ENCODE data around the gene TLE6. TPM values are rescaled to one million over a fixed set of nuclear protein-coding genes. Genes with fewer than 3 reads are reported as not detected.
"Not testable (repeated sequence)": the region's sequence is repeated elsewhere in the genome, so short reads cannot be mapped to it uniquely, and the experiment has no call there.

The TLE6 gene
- total RNA-seq, 1 donor from 2014 or later: 3.6 TPM

DNA sequence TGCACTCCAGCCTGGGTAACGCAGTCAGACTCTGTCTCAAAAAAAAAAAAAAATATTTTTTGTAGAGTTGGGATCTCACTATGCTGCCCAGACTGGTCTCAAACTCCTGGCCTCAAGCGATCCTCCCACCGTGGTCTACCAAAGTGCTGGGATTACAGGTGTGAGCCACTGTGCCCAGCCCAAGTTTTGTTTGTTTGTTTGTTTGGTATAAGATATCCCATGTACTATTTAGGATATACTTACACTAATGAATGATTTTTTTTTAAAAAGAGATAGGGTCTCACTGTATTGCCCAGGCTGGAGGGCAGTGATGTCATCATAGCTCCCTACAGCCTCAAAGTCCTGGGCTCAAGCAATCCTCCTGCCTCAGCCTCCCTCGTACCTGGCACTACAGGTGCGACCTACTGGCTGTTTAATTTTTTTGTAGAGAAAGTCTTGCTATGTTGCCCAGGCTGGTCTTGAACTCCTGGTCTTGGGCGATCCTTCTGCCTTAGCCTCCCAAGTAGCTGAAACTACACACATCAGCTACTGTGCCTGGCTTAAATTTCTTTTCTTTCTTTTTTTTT lies 24.0 kb downstream of the TLE6 start:
- DNase-seq (ENCODE audit: low spot score) (no peak), ATAC-seq (no peak)

DNA sequence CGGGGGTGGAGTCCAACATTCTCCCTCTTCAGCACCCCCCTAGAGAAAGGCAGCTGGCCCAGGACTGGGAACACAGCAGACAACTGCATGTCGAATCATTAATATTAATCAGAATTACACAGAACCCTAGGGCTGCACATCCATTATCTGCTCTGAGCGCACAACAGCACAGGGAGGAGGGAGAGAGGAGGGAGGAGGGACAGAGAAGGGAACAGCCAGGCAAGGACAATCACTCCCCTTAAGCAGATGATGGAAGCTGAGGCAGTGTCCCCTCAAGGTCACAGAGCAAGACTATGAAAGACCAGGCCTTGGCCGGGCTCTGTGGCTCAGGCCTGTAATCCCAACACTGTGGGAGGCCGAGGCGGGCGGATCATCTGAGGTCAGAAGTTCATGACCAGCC lies 25.7 kb downstream of the TLE6 start:
- no peak for ATAC-seq

GRCh38 chr19:3004522-3004921 lies 27.2 kb downstream of the TLE6 start:
- no peak for ATAC-seq

More for the DNA sequence above, 25.7 kb downstream of the TLE6 start:
- no peak for DNase-seq (ENCODE audit: low spot score)

DNA sequence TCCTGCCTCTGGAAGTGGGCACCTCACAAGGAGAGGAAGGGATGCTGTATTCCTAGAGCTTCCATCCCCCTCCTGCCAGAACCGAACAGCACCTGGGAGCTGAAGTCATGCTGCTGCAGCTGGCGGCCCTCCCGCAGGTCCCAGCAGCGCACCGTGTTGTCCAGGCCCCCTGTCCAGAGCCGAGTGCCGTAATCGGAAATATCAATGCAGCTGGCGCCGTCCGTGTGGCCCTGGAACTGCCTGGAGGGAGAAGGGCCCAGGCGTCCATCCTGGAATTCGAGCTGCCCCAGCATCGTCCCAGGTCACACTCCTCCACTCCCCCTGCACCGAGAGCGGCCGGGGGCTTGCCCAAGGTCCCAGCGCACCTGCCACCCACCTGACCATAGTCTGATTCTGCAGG lies 28.0 kb downstream of the TLE6 start:
- DNase-seq (ENCODE audit: low spot score) (no peak), ATAC-seq (no peak)

More at GRCh38 chr19:3004522-3004921, 27.2 kb downstream of the TLE6 start:
- DNase-seq (ENCODE audit: low spot score): no peak

DNA sequence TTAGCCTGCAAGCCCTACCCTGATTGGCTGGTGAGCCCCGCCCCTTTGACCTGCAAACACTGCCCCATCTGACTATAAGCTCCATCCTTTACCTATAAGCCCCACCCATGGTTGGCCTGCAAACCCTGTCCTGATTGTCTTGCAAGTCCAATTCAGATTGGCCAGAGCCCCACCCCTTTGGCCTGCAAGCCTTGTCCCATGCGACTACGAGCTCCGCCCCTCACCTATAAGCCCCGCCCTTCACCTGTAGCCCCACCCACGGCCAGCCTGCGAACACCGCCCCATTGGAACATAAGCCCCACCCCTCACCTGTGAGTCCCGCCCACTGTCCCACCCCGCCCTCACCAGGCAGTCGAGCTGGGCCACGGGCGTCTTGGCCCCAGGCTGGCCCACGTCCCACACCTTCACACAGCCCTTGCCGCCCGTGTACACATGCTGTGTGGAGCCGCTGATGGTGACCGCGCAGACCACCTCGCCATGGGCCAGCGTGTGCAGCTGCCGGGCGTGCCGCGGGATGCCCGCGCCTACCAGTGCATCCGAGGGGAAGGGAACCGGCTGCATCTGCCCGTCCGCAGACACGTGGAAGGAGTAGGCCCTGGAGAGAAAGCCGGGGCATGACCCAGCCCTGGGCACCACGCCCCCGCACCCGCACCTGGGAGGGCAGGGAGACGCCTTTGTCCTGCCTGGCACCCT lies 28.9 kb downstream of the TLE6 start:
- DNase-seq (ENCODE audit: low spot score) (no peak), ATAC-seq (peak; percentile 16)

DNA sequence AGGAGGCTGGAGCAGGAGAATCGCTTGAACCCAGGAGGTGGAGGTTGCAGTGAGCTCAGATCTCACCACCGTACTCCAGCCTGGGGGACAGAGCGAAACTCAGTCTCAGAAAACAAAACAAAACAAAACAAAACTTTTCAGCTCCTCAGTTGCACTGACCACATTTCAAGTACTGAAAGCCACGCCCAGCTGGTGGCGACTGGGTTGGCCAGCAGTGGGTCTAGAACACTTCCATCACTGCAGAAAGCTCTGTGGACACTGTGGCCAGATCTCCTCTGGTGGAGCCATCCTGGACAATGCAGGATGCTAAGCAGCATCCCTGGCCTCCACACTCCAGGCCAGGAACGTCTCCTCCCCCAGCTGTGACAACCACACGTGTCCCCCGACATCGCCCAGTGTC lies 30.6 kb downstream of the TLE6 start:
- ATAC-seq (no peak), DNase-seq (ENCODE audit: low spot score) (no peak)

DNA sequence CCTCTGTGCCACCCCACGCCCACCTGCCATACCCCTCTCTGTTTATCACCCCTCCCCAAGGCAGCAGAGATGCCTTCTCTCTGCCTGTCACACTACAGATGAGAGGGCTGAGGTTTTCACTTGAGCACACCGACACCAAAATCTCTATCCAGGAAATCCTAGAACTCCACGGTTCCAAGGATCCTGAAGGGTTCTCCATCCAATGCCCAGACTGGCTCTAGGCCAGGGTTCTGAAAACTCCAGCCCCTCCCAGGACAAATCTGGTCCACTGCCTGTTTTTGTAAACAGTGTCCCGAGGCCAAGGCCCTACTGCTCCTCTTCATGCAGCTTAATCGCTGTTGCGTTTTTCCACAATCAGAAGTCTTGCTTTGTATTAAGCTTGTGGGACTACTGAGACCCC lies 31.6 kb downstream of the TLE6 start:
- ATAC-seq (no peak), DNase-seq (ENCODE audit: low spot score) (no peak)

DNA sequence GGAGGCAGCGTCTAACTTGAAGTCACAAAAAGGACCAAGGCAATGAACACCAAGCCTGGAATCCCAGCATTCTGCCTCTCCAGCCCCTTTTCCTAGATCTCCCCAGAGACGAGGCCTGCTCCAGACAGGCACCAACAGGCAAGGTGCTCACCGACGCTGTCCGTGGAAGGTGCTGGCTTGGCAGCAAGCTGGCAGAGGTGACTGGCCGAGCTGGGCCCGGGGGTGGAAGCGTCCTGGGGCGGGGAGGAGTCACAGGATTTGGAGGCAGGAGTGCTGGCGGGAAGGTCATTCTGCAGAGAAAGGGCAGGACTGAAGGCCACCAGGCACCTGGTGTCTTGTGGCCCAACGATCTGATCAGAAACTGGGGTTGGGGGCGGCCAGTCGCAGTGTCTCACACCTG lies 33.5 kb downstream of the TLE6 start:
- DNase-seq (ENCODE audit: low spot score) (no peak), ATAC-seq (no peak)

- DNase-seq (ENCODE audit: low spot score); ATAC-seq: not testable (repeated sequence)
Measured at GRCh38 chr19:3012059-3012458, 34.7 kb downstream of the TLE6 start.

DNA sequence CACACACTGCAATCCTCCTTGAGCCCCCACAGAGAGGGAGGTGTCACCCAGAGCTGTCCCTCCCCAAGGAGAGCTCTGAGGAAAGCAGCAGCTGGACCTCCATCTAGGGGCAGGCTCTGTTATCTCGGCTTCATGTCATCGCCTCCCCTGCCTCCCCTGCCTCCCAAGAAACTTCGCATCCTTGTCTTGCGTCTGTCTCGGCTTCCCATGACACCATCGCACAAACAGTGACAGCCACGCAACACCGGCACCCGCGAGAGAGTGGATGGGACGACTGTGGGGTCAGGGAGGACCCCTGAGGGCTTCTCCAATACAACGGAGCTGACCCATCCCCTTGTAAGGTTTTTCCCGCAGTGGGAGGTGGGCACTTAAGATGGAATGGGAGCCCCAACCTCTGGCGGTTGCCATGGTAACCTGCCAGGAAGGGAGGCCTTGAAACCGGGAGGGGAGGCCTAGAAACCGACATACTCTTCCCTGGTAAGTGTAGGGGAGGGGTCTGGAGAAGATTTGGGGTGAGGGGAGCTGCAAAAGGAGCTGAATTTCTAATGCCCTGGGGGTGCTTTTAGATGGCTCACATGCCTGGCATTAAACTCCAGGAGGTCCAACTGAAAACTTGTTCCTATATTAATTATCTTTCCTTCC lies 35.4 kb downstream of the TLE6 start:
- DNase-seq (ENCODE audit: low spot score): no peak
- ATAC-seq: no peak

DNA sequence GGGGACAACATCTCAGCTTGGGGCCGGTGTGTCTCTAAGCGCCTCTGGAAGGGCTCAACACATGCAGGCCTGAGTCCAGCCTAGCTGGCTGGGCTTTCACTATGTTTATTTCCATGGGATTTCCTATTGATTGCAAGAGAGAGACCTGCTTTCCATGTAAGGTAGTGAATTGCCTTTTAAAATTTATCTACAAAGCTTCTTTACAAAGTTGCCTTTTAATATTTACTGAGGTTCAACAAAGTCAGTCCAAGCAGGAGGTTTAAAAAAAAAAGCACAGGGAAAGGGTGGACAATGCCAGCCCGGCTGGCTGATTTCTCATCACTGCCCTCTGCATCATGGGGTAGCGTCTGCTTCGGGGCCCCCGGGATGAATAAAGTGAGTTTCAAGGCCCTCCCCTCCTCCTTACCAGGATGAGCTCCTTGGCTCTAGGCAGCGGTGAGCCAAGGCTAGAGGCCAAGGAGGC lies 35.9 kb downstream of the TLE6 start:
- ATAC-seq: no peak

GRCh38 chr19:3014135-3014534 lies 36.8 kb downstream of the TLE6 start:
- ATAC-seq (no peak), DNase-seq (ENCODE audit: low spot score) (no peak)

More for the DNA sequence above, 35.9 kb downstream of the TLE6 start:
- no peak for DNase-seq (ENCODE audit: low spot score)

- ATAC-seq: no peak
- no peak for DNase-seq (ENCODE audit: low spot score)
Measured at GRCh38 chr19:3015126-3016057, 38.0 kb downstream of the TLE6 start.

DNA sequence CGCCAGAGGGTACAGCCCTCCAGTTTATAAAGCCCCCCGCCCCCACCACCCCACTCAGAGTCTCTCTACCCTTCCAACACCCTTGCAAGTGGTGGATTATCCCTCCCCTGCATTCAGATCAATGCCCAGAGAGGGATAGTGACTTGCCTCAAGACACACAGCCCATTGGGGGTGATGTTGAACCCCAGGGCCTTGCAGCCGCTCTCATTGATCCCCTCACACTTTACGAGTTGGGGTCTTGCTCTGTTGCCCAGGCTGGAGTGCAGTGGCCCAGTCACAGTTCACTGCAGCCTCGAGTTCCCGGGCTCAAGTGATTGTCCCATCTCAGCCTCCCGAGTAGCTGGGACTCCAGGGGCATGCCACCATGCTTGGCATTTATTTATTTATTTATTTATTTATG lies 40.6 kb downstream of the TLE6 start:
- no peak for DNase-seq (ENCODE audit: low spot score)
- ATAC-seq: no peak

DNA sequence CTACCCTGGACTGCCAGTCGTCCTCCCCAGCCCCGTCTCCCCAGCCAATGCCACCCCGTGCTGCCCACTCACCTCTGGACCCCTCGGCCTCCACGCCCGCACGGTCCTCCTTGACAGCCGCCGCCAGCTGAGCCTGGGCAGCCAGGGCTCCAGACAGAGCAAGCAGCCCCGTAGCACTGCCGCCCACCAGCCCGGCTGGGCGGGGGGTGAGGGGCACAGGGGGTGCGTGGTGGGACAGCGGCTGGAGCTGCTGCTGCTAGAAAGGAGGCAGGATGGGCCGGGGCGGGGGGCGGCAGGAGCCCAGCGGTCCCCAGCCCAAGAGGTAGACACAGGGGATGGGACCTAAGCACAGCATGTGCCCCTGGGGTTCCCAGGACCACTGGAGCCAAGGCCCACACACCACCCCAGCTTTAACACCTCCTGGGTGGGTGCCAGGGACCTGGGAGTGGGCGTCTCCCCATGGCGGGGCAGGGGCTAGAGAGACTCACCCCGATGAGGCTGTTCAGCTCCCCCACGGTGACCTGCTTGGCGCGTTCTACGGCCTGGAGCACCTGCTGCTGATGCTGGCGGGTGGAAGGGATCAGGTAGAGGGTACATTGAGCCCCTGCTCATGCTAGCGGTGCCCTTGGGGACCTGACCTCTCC lies 42.0 kb downstream of the TLE6 start:
- no peak for DNase-seq (ENCODE audit: low spot score)
- no peak for ATAC-seq

- no peak for DNase-seq (ENCODE audit: low spot score)
- no peak for ATAC-seq
Measured at GRCh38 chr19:3020321-3020960, 43.1 kb downstream of the TLE6 start.

- ATAC-seq (no peak), DNase-seq (ENCODE audit: low spot score) (no peak)
Measured at GRCh38 chr19:3024509-3024869, 47.1 kb downstream of the TLE6 start.

DNA sequence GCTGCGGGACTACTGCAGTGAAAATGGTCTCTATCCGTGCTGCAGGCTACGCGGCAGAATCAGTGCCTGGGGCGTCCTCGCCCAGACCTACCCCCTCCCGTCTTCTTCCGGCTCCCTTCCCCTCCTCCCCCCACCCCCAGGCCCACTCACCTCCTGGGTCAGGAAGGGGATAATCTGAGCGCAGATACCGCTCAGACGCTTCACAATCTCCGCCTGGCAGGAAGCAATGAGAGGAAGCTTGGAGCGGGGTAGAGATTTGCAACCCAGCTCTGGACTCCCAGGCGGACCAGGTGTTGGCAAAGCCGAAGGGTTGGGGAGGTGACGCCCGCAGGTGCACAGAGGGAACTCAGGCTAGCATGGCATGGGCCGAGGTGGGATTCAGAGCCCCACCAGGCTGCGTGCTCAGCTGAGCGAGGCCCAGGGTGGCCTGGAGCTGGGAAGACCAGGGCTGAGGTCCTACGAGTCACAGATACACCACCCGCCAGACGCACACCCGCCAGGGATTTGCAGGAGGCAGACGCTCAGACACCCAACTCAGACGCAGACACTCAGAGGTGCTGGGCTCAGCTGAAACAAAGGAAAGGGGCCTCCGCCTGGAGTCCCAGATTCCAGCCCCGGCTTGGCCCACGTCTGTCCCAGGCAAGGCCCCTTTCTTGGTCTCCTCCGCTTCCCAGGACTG lies 47.6 kb downstream of the TLE6 start:
- DNase-seq (ENCODE audit: low spot score) (no peak), ATAC-seq (peak; percentile 21)

- ATAC-seq (no peak), DNase-seq (ENCODE audit: low spot score) (no peak)
Measured at GRCh38 chr19:3025549-3025886, 48.2 kb downstream of the TLE6 start.

GRCh38 chr19:3026768-3027167 lies 49.4 kb downstream of the TLE6 start:
- DNase-seq (ENCODE audit: low spot score) (no peak), ATAC-seq (no peak)
